ENCODE data around the gene ADCY6. TPM values are rescaled to one million over a fixed set of nuclear protein-coding genes. Genes with fewer than 3 reads are reported as not detected.

Gene ADCY6
- total RNA-seq, 1 experiment from 2014 or later: 31.1 TPM

GRCh38 chr12:48739618-48740269 is 49.1 kb downstream of the ADCY6 start:
- H3K27me3 Mint-ChIP-seq (ENCODE audit: low read depth): peaks cover 11% of the 10 kb centered on the region
- H3K36me3 Mint-ChIP-seq (ENCODE audit: insufficient read depth in 1 of 3, low read depth in 3 of 3): no peaks in the 10 kb centered on the region
- no CpG with 5 or more reads among the region's 5 CpGs for WGBS (ENCODE audit: extremely low coverage, insufficient read length, low lambda C conversion rate)
- H2BK12ac ChIP-seq (ENCODE audit: insufficient read length, low read depth, low read length): no peak overlapping the region
- H3K4ac ChIP-seq (ENCODE audit: low read depth, low read length): no peak overlapping the region
- no peak overlapping the region for H3K27ac Mint-ChIP-seq
- no peak overlapping the region for H3K27ac ChIP-seq (ENCODE audit: insufficient read length, low read depth, low read length)
- H3K27me3 ChIP-seq (ENCODE audit: insufficient read depth, low read length): no peaks in the 10 kb centered on the region
- no peaks in the 10 kb centered on the region for H3K79me2 ChIP-seq (ENCODE audit: insufficient read depth, low read length)
- no peak overlapping the region for H2BK20ac ChIP-seq (ENCODE audit: low read depth, low read length, poor library complexity, severe bottlenecking)
- no peak overlapping the region for H2BK5ac ChIP-seq (ENCODE audit: insufficient read length, low read length)
- no peaks in the 10 kb centered on the region for H3K23me2 ChIP-seq (ENCODE audit: insufficient read length, low read depth, low read length, poor library complexity, severe bottlenecking)
- TF ChIP-seq CTCF (conservative IDR thresholded peaks at IDR 0.05): no peak
- H2BK120ac ChIP-seq (ENCODE audit: low read depth, low read length, poor library complexity, severe bottlenecking): no peak overlapping the region
- no peaks in the 10 kb centered on the region for H3K4me1 ChIP-seq (ENCODE audit: insufficient read depth, low read length)
- no peak overlapping the region for H3K14ac ChIP-seq (ENCODE audit: insufficient read depth, low read length)
- H3K9me3 Mint-ChIP-seq: no peaks in the 10 kb centered on the region
- H2AFZ ChIP-seq (ENCODE audit: low read length): no peak overlapping the region
- H3K23ac ChIP-seq (ENCODE audit: insufficient read length, low read depth, low read length): no peak overlapping the region
- H3K4me1 Mint-ChIP-seq: no peaks in the 10 kb centered on the region
- H3K4me3 Mint-ChIP-seq: no peak overlapping the region
- H2AK5ac ChIP-seq (ENCODE audit: insufficient read length, low read length): no peak overlapping the region
- no peak overlapping the region for H4K91ac ChIP-seq (ENCODE audit: insufficient read length, low read depth, low read length)
- no peak overlapping the region for H4K5ac ChIP-seq (ENCODE audit: insufficient read length, low read depth, low read length)
- H3K18ac ChIP-seq (ENCODE audit: insufficient read length, low read depth, low read length): no peak overlapping the region
- no peak for DNase-seq
- H3K4me2 ChIP-seq (ENCODE audit: insufficient read depth, insufficient read length, low read length): no peak overlapping the region
- no peak overlapping the region for H3K56ac ChIP-seq (ENCODE audit: insufficient read length, low read depth, low read length)
- no peaks in the 10 kb centered on the region for H3K79me1 ChIP-seq (ENCODE audit: insufficient read depth, low read depth, low read length, poor library complexity, severe bottlenecking)
- H3K9ac ChIP-seq (ENCODE audit: extremely low read depth, insufficient read length, low read length): no peak overlapping the region
- no peak overlapping the region for H2BK15ac ChIP-seq (ENCODE audit: low read depth, low read length)
- H3K9me3 ChIP-seq (ENCODE audit: control insufficient read depth, low read depth, low read length): no peaks in the 10 kb centered on the region
- no peak overlapping the region for H4K8ac ChIP-seq (replicated peaks; ENCODE audit: insufficient read length, low read depth, low read length)
- no peaks in the 10 kb centered on the region for H4K20me1 ChIP-seq (ENCODE audit: control insufficient read depth, insufficient read depth, insufficient read length)
- H3T11ph ChIP-seq (ENCODE audit: low read length): no peak overlapping the region
